SIG-M5 treated with dmso at 0.1 percent for 504 hours (cell line): ENCODE results near the gene PPP1R36.
"Not testable (repeated sequence)": the region's sequence is repeated elsewhere in the genome, so short reads cannot be mapped to it uniquely, and the experiment has no call there.

Experiments
- DNase-seq: peaks from one replicate; lab custom pipeline; 2025; ENCODE audit not compliant: unreplicated experiment; lab: John Stamatoyannopoulos, UW

Gene PPP1R36

DNA sequence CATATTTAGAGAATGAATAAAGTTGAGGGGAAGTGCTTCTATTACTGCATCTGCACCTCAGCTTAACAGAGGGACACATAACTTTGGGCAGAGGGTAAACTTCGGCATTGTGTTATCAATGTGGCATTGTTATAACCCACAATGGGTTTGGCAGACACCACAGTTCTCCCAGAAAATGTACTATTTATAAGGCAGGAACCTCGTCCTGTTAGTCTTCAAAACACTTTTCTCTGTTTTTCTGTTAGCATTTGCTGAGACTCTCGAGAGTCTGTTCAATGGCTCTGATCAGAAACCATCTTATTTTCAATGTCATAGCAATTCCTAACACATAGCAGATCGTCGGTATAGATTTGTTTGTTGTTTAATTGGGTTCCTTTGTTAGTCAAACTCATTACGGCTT, 13.9 kb downstream of the PPP1R36 start:
- DNase-seq: no peak

DNA sequence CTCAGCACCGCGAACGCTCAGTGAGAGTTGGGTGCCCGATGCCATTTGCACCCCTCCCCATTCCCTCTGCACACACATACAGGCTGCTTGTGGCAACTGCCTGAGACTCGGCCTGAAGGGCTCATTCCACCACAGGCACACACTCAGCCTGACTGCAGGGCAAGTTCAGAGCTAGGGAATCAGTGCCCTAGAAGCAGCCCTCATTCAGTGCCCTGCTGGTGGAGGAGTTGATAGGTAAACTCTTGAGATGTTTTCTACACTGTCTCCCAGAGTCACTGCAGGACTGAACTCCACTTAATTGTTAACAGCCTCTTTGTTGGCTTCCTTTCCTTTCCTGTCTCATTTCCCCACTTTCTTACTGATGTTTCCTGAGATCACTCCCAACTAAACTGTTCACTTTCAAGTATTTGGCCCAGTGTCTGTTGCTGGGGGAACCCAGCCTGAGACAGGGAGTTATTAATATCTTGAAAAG, 16.9 kb downstream of the PPP1R36 start:
- no peak for DNase-seq

DNA sequence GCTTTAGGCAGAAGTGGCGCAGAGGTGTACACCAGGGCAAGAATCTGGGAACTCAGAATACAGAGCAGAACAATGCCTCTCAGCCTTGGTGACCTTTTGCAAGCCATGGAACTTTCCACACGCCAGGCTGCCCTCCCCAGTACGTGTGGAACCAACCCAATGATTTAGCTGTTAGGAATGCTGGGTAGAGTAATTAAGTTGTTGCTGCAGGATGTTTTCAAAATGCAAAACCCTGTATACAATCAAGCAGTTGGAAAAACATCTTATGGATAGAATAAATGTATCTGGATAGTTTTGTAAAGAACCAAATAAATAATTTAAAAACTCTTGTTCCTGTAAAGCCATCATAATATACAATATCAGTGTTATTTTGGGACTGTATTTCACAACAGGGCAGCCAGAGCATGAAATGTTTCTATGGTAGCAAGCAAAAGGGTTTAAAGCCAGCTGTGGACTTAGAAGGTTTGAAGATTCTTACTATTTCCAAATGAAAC, 19.4 kb downstream of the PPP1R36 start:
- DNase-seq: no peak

DNA sequence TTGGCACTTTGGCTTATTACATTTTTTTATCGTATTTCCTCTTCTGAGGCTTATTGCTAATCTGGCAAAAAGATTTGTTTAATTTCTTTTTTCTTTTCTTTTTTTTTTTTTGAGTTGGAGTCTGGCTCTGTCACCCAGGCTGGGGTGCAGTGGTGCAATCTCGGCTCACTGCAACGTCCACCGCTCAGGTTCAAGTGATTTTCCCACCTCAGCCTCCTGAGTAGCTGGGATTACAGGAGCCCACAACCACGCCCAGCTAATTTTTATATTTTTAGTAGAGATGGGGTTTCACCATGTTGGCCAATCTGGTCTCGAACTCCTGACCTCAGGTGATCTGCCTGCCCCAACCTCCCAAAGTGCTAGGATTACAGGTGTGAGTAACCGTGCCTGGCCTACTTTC, 19.9 kb downstream of the PPP1R36 start:
- not testable (repeated sequence) for DNase-seq

- no peak for DNase-seq
Measured at GRCh38 chr14:64572386-64573104, 22.8 kb downstream of the PPP1R36 start.

DNA sequence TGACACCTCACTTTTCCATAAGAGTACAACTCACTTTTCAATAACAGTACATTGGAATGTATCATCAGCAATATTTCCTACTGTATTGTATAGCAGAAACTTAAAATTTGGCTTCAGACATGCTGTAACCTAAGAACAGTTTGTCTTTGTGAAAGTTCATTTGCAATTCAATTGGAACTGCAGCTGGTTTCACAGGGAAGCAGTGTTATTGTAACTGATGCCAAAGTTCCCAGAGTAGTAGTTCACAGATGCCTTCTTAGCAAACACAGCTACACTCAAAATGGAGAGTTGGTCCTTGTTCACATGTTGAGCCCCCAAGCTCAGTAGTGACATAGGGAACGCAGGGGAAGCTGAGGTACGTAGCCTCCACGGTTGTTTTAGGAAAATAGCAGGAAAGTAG, 23.3 kb downstream of the PPP1R36 start:
- no peak for DNase-seq

DNA sequence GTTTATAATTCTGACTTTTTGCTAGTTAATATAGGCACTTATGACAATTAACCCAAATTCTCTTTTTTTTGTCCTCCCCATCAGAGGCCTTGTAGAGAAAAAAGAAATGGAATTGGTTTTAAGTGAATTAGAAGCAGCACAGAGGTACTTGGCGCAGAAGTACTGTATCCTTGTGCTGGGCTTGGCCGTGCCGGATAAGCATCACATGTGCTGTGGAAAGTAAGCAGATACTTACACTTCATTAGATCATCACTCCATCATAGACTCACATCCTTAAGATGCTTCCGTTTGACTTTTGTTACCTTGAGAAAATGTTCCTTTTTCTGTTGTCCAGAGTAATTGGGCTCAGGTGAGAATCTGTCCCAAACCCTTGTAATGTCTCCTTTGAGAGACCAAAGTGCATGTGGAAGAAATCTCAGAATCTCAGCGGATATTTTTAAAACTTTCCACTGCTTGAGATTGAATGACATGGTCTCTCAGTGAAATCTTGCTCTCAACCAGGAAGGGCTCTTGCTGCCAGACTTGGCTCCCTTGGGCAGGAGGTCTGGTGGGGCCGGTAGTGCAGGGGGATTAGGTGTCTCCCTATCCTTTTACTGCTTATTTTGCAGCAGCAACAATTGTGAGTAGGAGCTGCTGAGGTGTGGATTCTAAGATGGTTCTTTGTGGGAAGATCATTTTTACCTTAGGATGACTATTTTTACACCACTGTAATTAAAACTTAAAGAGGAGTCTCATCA, 24.8 kb downstream of the PPP1R36 start:
- DNase-seq: no peak

DNA sequence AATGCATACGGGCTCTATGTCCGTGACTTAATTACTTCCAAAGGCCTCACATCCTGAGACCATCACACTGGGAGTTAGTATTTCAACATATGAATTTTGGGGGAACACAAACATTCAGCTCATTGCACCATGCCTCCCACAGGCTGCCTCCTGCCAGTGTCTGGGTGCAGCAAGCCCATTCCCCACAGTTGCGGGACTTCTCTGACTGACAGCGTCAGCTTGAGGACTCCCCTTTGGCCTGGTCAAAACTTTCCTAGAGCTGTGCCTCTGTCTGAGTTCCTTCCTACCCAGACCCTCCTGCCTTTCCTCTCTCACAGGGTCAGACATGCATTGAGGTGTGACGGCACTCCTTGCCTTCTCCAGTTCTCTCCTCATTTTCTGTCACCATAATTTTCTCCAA, 27.4 kb downstream of the PPP1R36 start:
- DNase-seq: no peak

GRCh38 chr14:64580467-64580866, 30.7 kb downstream of the PPP1R36 start:
- DNase-seq: no peak

GRCh38 chr14:64581363-64581762, 31.6 kb downstream of the PPP1R36 start:
- no peak for DNase-seq

DNA sequence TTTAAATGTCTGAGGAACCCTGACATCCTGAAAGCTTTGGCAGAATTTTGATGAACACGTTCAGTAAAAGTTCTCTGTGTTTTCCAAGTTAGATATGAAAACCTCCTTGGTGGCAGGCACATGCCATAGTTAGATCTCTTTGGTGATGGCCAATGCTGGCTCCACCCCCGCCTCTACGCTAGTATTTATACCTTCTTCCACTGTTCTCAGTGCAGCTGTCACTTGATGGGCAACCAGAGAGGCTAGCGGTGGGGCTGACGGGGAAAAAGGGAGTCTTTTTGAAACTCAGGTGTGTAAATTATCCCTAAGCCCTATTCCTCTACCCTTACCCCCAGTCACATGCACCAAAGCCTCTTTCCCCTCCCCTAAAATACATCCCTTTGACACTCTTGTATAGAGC, 32.1 kb downstream of the PPP1R36 start:
- DNase-seq: no peak

DNA sequence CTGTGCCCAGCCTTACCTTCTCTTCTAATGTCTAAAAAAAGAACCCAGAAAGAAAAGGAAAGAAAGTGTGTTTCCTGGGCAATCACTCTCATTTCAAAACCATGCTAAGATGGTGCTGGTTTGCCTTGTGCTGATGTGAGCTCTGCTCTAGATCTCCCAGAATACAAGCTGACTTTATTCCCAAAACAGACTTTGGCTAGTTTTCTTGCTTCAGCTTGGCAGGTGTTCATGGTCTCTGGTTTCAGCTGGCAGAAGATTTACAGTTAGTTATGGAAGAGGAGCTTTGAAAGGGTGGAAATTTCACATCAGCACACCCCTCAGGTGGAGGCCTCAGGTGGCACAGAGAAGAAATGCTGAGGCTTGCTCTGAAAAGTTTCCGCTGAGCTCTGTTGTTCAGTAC, 34.4 kb downstream of the PPP1R36 start:
- DNase-seq: no peak

GRCh38 chr14:64591809-64592208, 42.0 kb downstream of the PPP1R36 start:
- no peak for DNase-seq

DNA sequence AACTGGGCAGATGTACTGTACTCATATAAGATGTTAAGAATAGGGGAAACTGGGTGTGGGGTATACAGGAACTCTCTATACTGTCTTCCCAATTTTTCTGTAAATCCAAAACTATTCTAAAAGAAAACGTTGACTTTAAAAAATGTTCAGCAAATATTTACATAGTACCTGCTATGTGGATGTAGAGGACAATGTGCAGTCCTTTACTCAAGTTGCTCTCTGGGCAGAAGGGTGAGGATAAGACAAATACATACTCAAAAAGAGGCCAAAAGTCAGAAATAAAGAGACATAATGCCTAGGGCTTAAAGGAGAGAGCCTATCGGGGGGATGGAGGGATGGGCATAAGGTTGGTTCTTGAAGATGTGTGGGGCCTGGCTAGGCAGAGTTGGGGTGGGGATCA, 44.7 kb downstream of the PPP1R36 start:
- no peak for DNase-seq

DNA sequence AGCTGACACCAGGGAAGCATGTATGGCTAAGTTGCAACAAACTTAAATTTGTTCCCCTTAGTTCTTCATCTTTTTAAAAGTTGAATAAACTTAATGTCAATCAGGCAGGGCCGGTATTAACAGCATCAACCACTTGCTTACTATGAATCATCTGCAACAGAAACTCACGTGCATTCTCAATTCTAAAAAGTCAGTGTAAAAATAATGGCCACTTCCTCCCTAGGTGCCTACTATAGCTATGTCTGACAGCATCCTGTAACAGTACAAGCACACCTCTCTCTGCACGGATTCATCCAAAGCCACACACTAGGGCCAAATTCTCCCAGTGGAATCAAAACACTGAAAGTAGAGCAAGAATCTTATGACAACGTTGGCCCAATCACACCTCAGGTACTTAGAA, 48.6 kb downstream of the PPP1R36 start:
- DNase-seq: no peak

- DNase-seq: no peak
Measured at GRCh38 chr14:64601571-64601970, 51.8 kb downstream of the PPP1R36 start.

- no peak for DNase-seq
Measured at GRCh38 chr14:64602826-64603225, 53.1 kb downstream of the PPP1R36 start.

DNA sequence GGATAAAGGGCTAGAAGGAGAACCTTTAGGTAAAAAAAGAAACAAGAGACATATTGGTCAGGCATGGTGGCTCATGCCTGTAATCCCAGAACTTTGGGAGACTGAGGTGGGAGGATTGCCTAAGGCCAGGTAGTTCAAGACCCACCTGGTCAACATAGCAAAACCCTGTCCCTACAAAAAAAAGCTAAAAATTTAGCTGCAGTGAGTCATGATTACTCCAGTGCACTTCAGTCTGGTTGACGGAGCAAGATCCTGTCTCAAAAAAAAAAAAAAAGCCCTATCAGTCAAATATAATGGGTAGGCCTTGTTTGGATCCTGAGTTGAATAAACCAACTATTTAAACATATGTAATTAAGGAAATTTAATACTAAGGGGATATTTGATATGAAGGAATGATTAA, 54.2 kb downstream of the PPP1R36 start:
- no peak for DNase-seq

- no peak for DNase-seq
Measured at GRCh38 chr14:64604881-64605280, 55.1 kb downstream of the PPP1R36 start.

GRCh38 chr14:64605926-64606685, 56.3 kb downstream of the PPP1R36 start:
- DNase-seq: no peak

DNA sequence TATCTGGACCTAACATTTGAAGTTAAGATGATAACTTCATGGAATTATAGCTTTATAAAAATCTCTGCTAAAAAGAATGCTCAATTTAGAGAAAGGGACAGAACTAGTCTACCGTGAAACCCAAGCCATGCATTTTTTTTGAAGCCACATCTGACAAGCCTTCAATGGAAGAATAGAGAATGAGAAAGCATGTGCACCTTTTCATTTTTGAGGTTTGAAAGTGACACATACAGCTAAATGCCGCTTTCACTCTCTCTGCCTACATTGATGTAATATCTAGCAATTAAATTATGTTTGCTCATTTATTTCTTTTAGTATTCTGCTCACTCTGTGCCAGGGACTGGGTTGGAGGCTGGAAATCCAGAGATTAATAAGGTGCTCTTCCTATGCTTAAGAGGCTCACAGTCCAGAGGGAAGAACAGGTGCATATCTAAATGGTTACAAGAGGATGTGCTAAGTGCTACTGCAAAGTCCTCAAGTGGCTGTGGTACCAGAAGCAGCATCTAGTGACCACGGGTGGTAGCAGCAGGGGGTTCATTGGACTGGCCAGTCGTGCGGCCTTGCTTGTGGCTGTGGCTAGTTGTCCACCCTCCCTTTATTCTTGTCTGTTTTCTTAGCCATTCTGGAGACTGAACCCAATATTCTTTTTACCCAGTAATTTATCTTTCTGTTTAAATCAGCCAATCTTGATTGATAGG, 60.4 kb downstream of the PPP1R36 start:
- DNase-seq: no peak
